Breast epithelium (tissue), 4 donors: Measurements from ENCODE around the gene TMEM178B. TPM values are rescaled to one million over a fixed set of nuclear protein-coding genes. Genes with fewer than 3 reads are reported as not detected.
"Not testable (repeated sequence)": the region's sequence is repeated elsewhere in the genome, so short reads cannot be mapped to it uniquely, and the experiment has no call there.

Experiments
- DNase-seq, 2 donors: peaks; one replicate each; pipeline ENCODE4 v3.0.0-alpha.2; 2019; ENCODE audit warnings: low spot score in 2 of 2
- H3K27ac ChIP-seq, 2 donors: fragments of 200-600 bp; sonication (generic) in 1 of 2; one replicate each; pipeline ENCODE4 v1.5.1; 2016 to 2019; ENCODE audit warnings: mild to moderate bottlenecking in 1 of 2
- H3K27me3 ChIP-seq, 2 donors: fragments of 200-600 bp; sonication (generic) in 1 of 2; one replicate each; pipeline versions ENCODE4 v1.5.1 to v1.6.0; 2017 to 2019; ENCODE audit warnings: control low read depth in 1 of 2, mild to moderate bottlenecking in 1 of 2
- H3K36me3 ChIP-seq: fragments of 200-600 bp; one replicate; pipeline ENCODE4 v1.5.1; 2019
- H3K4me1 ChIP-seq, 2 donors: fragments of 200-600 bp; sonication (generic); one replicate each; pipeline ENCODE4 v1.5.1; 2016 to 2019; ENCODE audit warnings: control low read depth in 1 of 2
- H3K4me3 ChIP-seq, 3 donors: fragments of 200-600 bp; sonication (generic); 1 replicate in 2 of 3; 2 replicates in 1 of 3; pipeline ENCODE4 v1.5.1; 2016 to 2019; ENCODE audit warnings: mild to moderate bottlenecking in 3 of 3, moderate library complexity in 2 of 3
- H3K9me3 ChIP-seq, 2 donors: fragments of 200-600 bp; sonication (generic) in 1 of 2; one replicate each; pipeline ENCODE4 v1.5.1; 2016 to 2019; ENCODE audit warnings: control low read depth in 1 of 2
- CTCF ChIP-seq, 3 donors: fragments of 450-650 bp; IDR thresholded peaks; one replicate each; pipeline ENCODE4 v1.5.1; 2016 to 2017; ENCODE audit warnings: antibody characterized with exemption in 3 of 3, mild to moderate bottlenecking in 3 of 3, moderate library complexity in 3 of 3
- POLR2A ChIP-seq: fragments of 450-650 bp; IDR thresholded peaks from one replicate; pipeline ENCODE4 v1.6.1; 2016; ENCODE audit warnings: antibody characterized with exemption, mild to moderate bottlenecking, moderate library complexity
- POLR2AphosphoS5 ChIP-seq, 3 donors: sonication (generic); formaldehyde crosslinking; IDR thresholded peaks; one replicate each; pipeline ENCODE4 v1.6.1; 2017; ENCODE audit warnings: antibody characterized with exemption in 3 of 3
- intact Hi-C: fragments of 100-400 bp; cut with DNase I; formaldehyde crosslinking; loops from one replicate; pipeline ENCODE4 v1.15.1; 2023; ENCODE audit warnings: low total_unique reads
- total RNA-seq, 3 donors: library from RNA; depleted of rRNA; stranded (reverse); fragments of >200 nt; gene quantifications; one replicate each; pipeline ENCODE4 v1.1.0, GENCODE V29; 2016

TMEM178B gene
- under 1 TPM; 0.33 to 0.88 (median 0.64) TPM for total RNA-seq

- peak within 1 kb of the TSS; percentile 54 to 74 (median 57) for H3K4me3 ChIP-seq
- no peaks in the 10 kb centered on the region for H3K36me3 ChIP-seq
- H3K4me1 ChIP-seq = peaks cover 0 to 4% of the 10 kb centered on the region in 2 donors
- H3K9me3 ChIP-seq = no peaks in the 10 kb centered on the region
- intact Hi-C loops = no loop called here
- H3K27me3 ChIP-seq = peaks cover 0 to 14% of the 10 kb centered on the region in 2 donors
- TF ChIP-seq POLR2A (no peak), POLR2AphosphoS5 (IDR thresholded peaks at IDR 0.05) (no peak), CTCF (IDR thresholded peaks at IDR 0.05) (no peak)
- no peak within 1 kb of the TSS for H3K27ac ChIP-seq
- no peak for DNase-seq
Measured at GRCh38 chr7:141073641-141074161, at the start of gene TMEM178B. TMEM178B (plus strand) TSS chr7:141074064.

- H3K4me3 ChIP-seq = no peak overlapping the region
- H3K27me3 ChIP-seq = no peaks in the 10 kb centered on the region
- TF ChIP-seq POLR2AphosphoS5 (IDR thresholded peaks at IDR 0.05) (no peak), CTCF (IDR thresholded peaks at IDR 0.05) (no peak), POLR2A (no peak)
- H3K4me1 ChIP-seq = no peaks in the 10 kb centered on the region
- H3K9me3 ChIP-seq = peaks cover 0 to 11% of the 10 kb centered on the region in 2 donors
- intact Hi-C loops = no loop called here
- no peaks in the 10 kb centered on the region for H3K36me3 ChIP-seq
- no peak for DNase-seq
- no peak overlapping the region for H3K27ac ChIP-seq
Measured at GRCh38 chr7:141024668-141025067, 49.2 kb upstream of the TMEM178B start.

- H3K27ac ChIP-seq = no peak overlapping the region
- no peak for DNase-seq
- H3K4me1 ChIP-seq = no peaks in the 10 kb centered on the region
- H3K27me3 ChIP-seq = peaks cover 0 to 4% of the 10 kb centered on the region in 2 donors
- TF ChIP-seq CTCF (IDR thresholded peaks at IDR 0.05) (no peak), POLR2A (no peak), POLR2AphosphoS5 (IDR thresholded peaks at IDR 0.05) (no peak)
- peaks cover 0 to 11% of the 10 kb centered on the region in 2 donors for H3K9me3 ChIP-seq
- no peaks in the 10 kb centered on the region for H3K36me3 ChIP-seq
- intact Hi-C loops = no loop called here
- H3K4me3 ChIP-seq = no peak overlapping the region
Measured at GRCh38 chr7:141027043-141027442, 46.8 kb upstream of the TMEM178B start.

GRCh38 chr7:141028767-141029166, 45.1 kb upstream of the TMEM178B start:
- Histone ChIP-seq H3K27ac (no peak overlapping the region), H3K4me3 (no peak overlapping the region), H3K36me3 (no peaks in the 10 kb centered on the region), H3K4me1 (no peaks in the 10 kb centered on the region), H3K27me3 (peaks cover 0 to 4% of the 10 kb centered on the region in 2 donors), H3K9me3 (peaks cover 0 to 11% of the 10 kb centered on the region in 2 donors)
- intact Hi-C loops = no loop called here
- DNase-seq = no peak
- TF ChIP-seq POLR2AphosphoS5 (IDR thresholded peaks at IDR 0.05) = no peak
- TF ChIP-seq POLR2A = no peak
- no peak for TF ChIP-seq CTCF (IDR thresholded peaks at IDR 0.05)

GRCh38 chr7:141032539-141033323, 41.1 kb upstream of the TMEM178B start:
- H3K9me3 ChIP-seq, H3K27ac ChIP-seq, H3K36me3 ChIP-seq, intact Hi-C loops, H3K4me3 ChIP-seq, H3K27me3 ChIP-seq, H3K4me1 ChIP-seq, DNase-seq: not testable (repeated sequence)

GRCh38 chr7:141038100-141038499, 35.8 kb upstream of the TMEM178B start:
- H3K4me3 ChIP-seq, H3K4me1 ChIP-seq, intact Hi-C loops, H3K36me3 ChIP-seq, DNase-seq, H3K27me3 ChIP-seq, H3K27ac ChIP-seq, H3K9me3 ChIP-seq: not testable (repeated sequence)
